Ovary (tissue), 3 donors: ENCODE measurements around the gene KLHL8.

Experiments
- CTCF ChIP-seq, 3 donors: fragments of 450-650 bp in 2 of 3; fragments of 200-600 bp in 1 of 3; IDR thresholded peaks; one replicate each; pipeline versions ENCODE4 v1.5.1 to v1.8.0; 2016 to 2022; ENCODE audit warnings: antibody characterized with exemption in 3 of 3, mild to moderate bottlenecking in 1 of 3
- POLR2A ChIP-seq: fragments of 450-650 bp; IDR thresholded peaks from one replicate; pipeline ENCODE4 v1.6.1; 2017; ENCODE audit warnings: antibody characterized with exemption, mild to moderate bottlenecking, moderate library complexity
- donor health status: DM: no; HTN: no; CAD: no.

- no peak for TF ChIP-seq POLR2A
- TF ChIP-seq CTCF (IDR thresholded peaks at IDR 0.05) = no peak
Measured at GRCh38 chr4:87257523-87257922, 37.1 kb upstream of the KLHL8 start.
